GM12878 (cell line): ENCODE measurements around the gene ANKRD16. TPM values are rescaled to one million over a fixed set of nuclear protein-coding genes. Genes with fewer than 3 reads are reported as not detected.

Experiments
- ATAC-seq: fragments of 200-7000 bp; cut with Tn5 transposase; 3 replicates; pipeline ENCODE4 v1.9.1; 2020; ENCODE audit warnings: mild to moderate bottlenecking, moderate library complexity
- BruUV-seq: library from RNA; stranded (reverse); fragments of 400-500 nt; replicated peaks from 2 replicates; lab custom pipeline; 2021; lab: Mats Ljungman, UMichigan
- CTCF ChIA-PET: fragments of 300-600 bp; sonication (Branson Sonifier 250); formaldehyde crosslinking; extraction: SDS; loops from one replicate; lab custom pipeline; 2021; ENCODE audit warnings: inconsistent platforms; lab: Yijun Ruan, JAX
- POLR2A ChIA-PET: fragments of 350-600 bp; formaldehyde crosslinking; extraction: SDS; loops from one replicate; lab custom pipeline; 2021; ENCODE audit warnings: inconsistent platforms; lab: Charles Lee
- RAD21 ChIA-PET: fragments of 300-600 bp; sonication (Branson Sonifier 250); formaldehyde crosslinking; loops from one replicate; lab custom pipeline; 2023; ENCODE audit warnings: antibody characterized with exemption; ENCODE audit not compliant: unreplicated experiment; lab: Charles Lee
- SMC1A ChIA-PET: fragments of 300-600 bp; sonication (Branson Sonifier 250); formaldehyde crosslinking; loops from one replicate; lab custom pipeline; 2023; ENCODE audit not compliant: unreplicated experiment, uncharacterized antibody; lab: Charles Lee
- DNase-seq: peaks from one replicate; pipeline ENCODE4 v3.0.0-alpha.2; 2011; ENCODE audit warnings: low read depth, low spot score
- FAIRE-seq: peaks from 3 replicates; lab custom pipeline; 2011; peaks lifted over from hg19 to GRCh38; lab: Jason Lieb, UNC
- H2AFZ ChIP-seq: 2 replicates; pipeline ENCODE4 v1.6.0; 2011; ENCODE audit warnings: low read depth, low read length, control low read depth; ENCODE audit not compliant: control insufficient read depth
- H3K27ac ChIP-seq: 2 replicates; pipeline ENCODE4 v1.5.1; 2011; ENCODE audit warnings: control low read depth; ENCODE audit not compliant: control insufficient read depth, insufficient read depth
- H3K27me3 ChIP-seq, 2 experiments: replicated peaks in 1 of 2; 2 replicates each; pipeline versions ENCODE4 v1.6.0 to v1.6.1; 2011; ENCODE audit warnings: low read length in 1 of 2; ENCODE audit not compliant: control insufficient read depth in 2 of 2, insufficient read depth in 2 of 2
- H3K36me3 ChIP-seq, 2 experiments: 2 replicates each; pipeline ENCODE4 v1.5.1; 2011; ENCODE audit warnings: low read length in 1 of 2; ENCODE audit not compliant: control insufficient read depth in 2 of 2, insufficient read depth in 2 of 2
- H3K4me1 ChIP-seq: 2 replicates; pipeline ENCODE4 v1.6.1; 2011; ENCODE audit warnings: mild to moderate bottlenecking, low read length, moderate library complexity, mixed read lengths; ENCODE audit not compliant: control insufficient read depth, insufficient read depth
- H3K4me2 ChIP-seq: 2 replicates; pipeline ENCODE4 v1.6.0; 2011; ENCODE audit warnings: control low read depth; ENCODE audit not compliant: control insufficient read depth, insufficient read depth
- H3K4me3 ChIP-seq: fragments of 200-600 bp; sonication (generic); 2 replicates; pipeline ENCODE4 v1.5.1; 2016
- H3K79me2 ChIP-seq: 2 replicates; pipeline ENCODE4 v1.6.0; 2011; ENCODE audit warnings: low read length; ENCODE audit not compliant: control insufficient read depth, insufficient read depth
- H3K9ac ChIP-seq: 2 replicates; pipeline ENCODE4 v1.8.0; 2011; ENCODE audit warnings: low read length, control low read depth, mixed read lengths; ENCODE audit not compliant: control insufficient read depth, insufficient read depth
- H3K9me3 ChIP-seq: replicated peaks from 3 replicates; pipeline ENCODE4 v1.5.1; 2011; ENCODE audit warnings: mild to moderate bottlenecking, low read length; ENCODE audit not compliant: control insufficient read depth, insufficient read depth
- H4K20me1 ChIP-seq: 2 replicates; pipeline ENCODE4 v1.6.0; 2011; ENCODE audit not compliant: control insufficient read depth, insufficient read depth
- BACH1 ChIP-seq: fragments of 450-650 bp; IDR thresholded peaks from 2 replicates; pipeline ENCODE4 v1.6.1; 2017; ENCODE audit warnings: mild to moderate bottlenecking, borderline replicate concordance
- BCL11A ChIP-seq: IDR thresholded peaks from 2 replicates; pipeline ENCODE4 v1.6.1; 2011; ENCODE audit warnings: low read depth, low read length
- E2F4 ChIP-seq: IDR thresholded peaks from 2 replicates; pipeline ENCODE4 v1.6.1; 2012; ENCODE audit warnings: low read depth, low read length, improper control_type of control experiment
- IKZF2 ChIP-seq, 2 experiments: fragments of 450-650 bp; IDR thresholded peaks; 2 replicates each; pipeline ENCODE4 v1.6.1; 2017; ENCODE audit warnings: mild to moderate bottlenecking in 2 of 2, moderate library complexity in 2 of 2
- NFIC ChIP-seq: IDR thresholded peaks from 2 replicates; pipeline ENCODE4 v1.6.1; 2012; ENCODE audit warnings: low read depth, mild to moderate bottlenecking, inconsistent platforms, low read length, moderate library complexity
- POLR2AphosphoS5 ChIP-seq: IDR thresholded peaks from 2 replicates; pipeline ENCODE4 v1.6.1; 2011; ENCODE audit warnings: mild to moderate bottlenecking, low read length, inconsistent platforms
- TCF12 ChIP-seq: IDR thresholded peaks from 2 replicates; pipeline ENCODE4 v1.6.1; 2011; ENCODE audit warnings: low read depth, mild to moderate bottlenecking, low read length
- ZNF592 ChIP-seq: fragments of 450-650 bp; IDR thresholded peaks from 2 replicates; pipeline ENCODE4 v1.6.1; 2017; ENCODE audit warnings: mild to moderate bottlenecking, moderate library complexity
- WGBS: methylation state at CpG from one replicate; pipeline ENCODE4 v1.1.6; 2016; ENCODE audit warnings: low lambda C conversion rate; ENCODE audit not compliant: insufficient replicate concordance, insufficient coverage; ENCODE audit errors: missing lambda C conversion rate; 5-methylcytosine and 5-hydroxymethylcytosine counted together
- in situ Hi-C: fragments of 300-500 bp; cut with MboI; formaldehyde crosslinking; loops from 9 replicates; pipeline ENCODE4 v1.14.3; 2018; ENCODE audit warnings: mixed read lengths
- intact Hi-C: fragments of 100-400 bp; cut with micrococcal nuclease; formaldehyde crosslinking; loops from one replicate; pipeline ENCODE4 v1.14.2; 2022; ENCODE audit not compliant: unreplicated experiment
- polyA plus RNA-seq, 11 experiments: library from polyadenylated mRNA; depleted of rRNA in 4 of 11; unstranded in 6 of 11; stranded (reverse) in 5 of 11; fragments of >200 nt; fragmentation: Nextera tagmentation in 4 of 11; fragmentation: Illumina TruSeq in 1 of 11; extraction: Ambion mirVana in 4 of 11; extraction: Trizol in 1 of 11; gene quantifications; 1 replicate in 1 of 11; 2 replicates in 10 of 11; pipeline versions ENCODE4 v1.2.1 to v1.2.3, GENCODE V29; 2011 to 2016; ENCODE audit warnings: inconsistent platforms in 2 of 11, missing spikeins in 2 of 11, low read depth in 1 of 11
- total RNA-seq, 4 experiments: library from RNA; depleted of rRNA in 3 of 4; stranded (reverse); fragments of >200 nt in 3 of 4; fragmentation: Illumina TruSeq in 1 of 4; extraction: Trizol in 1 of 4; gene quantifications; 2 replicates each; pipeline versions ENCODE4 v1.2.1 to v1.2.3, GENCODE V29; 2013 to 2021

Gene ANKRD16
- total and polyA plus RNA-seq, 10 of the 15 experiments (the other 5 are each of a cell fraction or from before 2014, with no cell fraction given): 0.57 to 13.6 (median 4.4) TPM

GRCh38 chr10:5905854-5906507 lies 16.3 kb upstream of the ANKRD16 start:
- H3K4me1 ChIP-seq: peaks cover 18% of the 10 kb centered on the region
- no peak overlapping the region for H2AFZ ChIP-seq
- no peaks in the 10 kb centered on the region for H3K27me3 ChIP-seq
- 74% methylated on average over 13 of the region's 13 CpGs for WGBS
- intact Hi-C loops: loop anchor here (2.0 kb wide), 1 partner anchor 145 kb away; no protein-coding TSS in a partner anchor
- H3K4me3 ChIP-seq: no peak overlapping the region
- ATAC-seq (no peak), FAIRE-seq (no peak), DNase-seq (no peak)
- ChIA-PET RAD21 (interaction anchor here (1.4 to 2.9 kb wide), 2 partner anchors 12 to 16 kb away, joined by 4 to 10 read pairs; partner anchors contain the start of genes ANKRD16 and FBH1), POLR2A (no interaction called here), SMC1A (interaction anchor here (0.7 to 3.1 kb wide), 3 partner anchors 12 to 27 kb away, joined by 3 to 14 read pairs (median 3); no protein-coding TSS in a partner anchor), CTCF (interaction anchor here (0.5 to 0.9 kb wide), 2 partner anchors 144 to 181 kb away, joined by 3 to 4 read pairs; no protein-coding TSS in a partner anchor)
- TF ChIP-seq E2F4: no peak
- no peak for TF ChIP-seq IKZF2 (IDR thresholded peaks at IDR 0.05)
- no peak for TF ChIP-seq BCL11A
- TF ChIP-seq POLR2AphosphoS5: no peak
- no peak for TF ChIP-seq TCF12
- TF ChIP-seq ZNF592: no peak
- TF ChIP-seq NFIC: no peak
- TF ChIP-seq BACH1: no peak
- in situ Hi-C loops: no loop called here
- no peak overlapping the region for H3K9ac ChIP-seq
- no peak overlapping the region for H3K4me2 ChIP-seq
- H3K79me2 ChIP-seq: peaks cover 3% of the 10 kb centered on the region
- no peaks in the 10 kb centered on the region for H4K20me1 ChIP-seq
- peak overlapping the region; percentile 42 for H3K27ac ChIP-seq
- peaks cover 10 to 15% of the 10 kb centered on the region in 2 experiments for H3K36me3 ChIP-seq
- peaks cover 4% of the 10 kb centered on the region; the same call in 2 of the 3 replicates for H3K9me3 ChIP-seq
- BruUV-seq: no TSS peak
